ENCODE data around the gene HECW1.

DNA sequence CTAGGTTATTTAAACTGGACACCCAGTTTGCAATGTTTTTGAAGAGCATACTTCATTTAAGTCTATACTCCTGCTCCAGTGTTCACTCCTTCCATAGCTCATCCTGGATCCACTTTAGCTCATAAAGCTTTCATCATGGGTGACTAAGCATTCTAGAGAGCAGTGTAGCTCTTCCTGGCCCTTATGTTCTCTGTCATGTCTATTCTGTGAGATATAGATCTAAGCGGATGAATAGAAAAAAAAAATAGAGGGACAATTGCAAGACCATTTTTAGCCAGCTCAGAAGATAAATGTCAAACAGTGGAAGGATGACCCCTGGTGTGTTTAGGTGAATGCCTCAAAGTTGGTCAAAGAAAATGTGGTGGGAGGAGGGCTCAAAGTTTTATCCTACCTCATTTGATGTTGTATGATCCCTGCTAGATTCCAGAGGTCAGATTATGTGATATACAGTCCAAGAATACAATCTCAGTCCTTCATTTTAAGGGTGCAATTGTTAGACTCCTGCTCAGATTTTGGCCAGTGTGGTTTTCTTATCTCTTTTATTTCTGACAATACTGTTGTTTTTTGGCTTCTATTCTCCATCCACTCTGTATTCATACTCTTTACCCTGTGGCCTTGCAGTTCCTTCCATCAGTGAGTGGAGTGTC, 7.5 kb upstream of the HECW1 start:
- no peak for TF ChIP-seq CEBPB (IDR thresholded peaks at IDR 0.05)
- TF ChIP-seq POLR2A (IDR thresholded peaks at IDR 0.05; ENCODE audit: low read length): no peak
- TF ChIP-seq, protein P1, sequence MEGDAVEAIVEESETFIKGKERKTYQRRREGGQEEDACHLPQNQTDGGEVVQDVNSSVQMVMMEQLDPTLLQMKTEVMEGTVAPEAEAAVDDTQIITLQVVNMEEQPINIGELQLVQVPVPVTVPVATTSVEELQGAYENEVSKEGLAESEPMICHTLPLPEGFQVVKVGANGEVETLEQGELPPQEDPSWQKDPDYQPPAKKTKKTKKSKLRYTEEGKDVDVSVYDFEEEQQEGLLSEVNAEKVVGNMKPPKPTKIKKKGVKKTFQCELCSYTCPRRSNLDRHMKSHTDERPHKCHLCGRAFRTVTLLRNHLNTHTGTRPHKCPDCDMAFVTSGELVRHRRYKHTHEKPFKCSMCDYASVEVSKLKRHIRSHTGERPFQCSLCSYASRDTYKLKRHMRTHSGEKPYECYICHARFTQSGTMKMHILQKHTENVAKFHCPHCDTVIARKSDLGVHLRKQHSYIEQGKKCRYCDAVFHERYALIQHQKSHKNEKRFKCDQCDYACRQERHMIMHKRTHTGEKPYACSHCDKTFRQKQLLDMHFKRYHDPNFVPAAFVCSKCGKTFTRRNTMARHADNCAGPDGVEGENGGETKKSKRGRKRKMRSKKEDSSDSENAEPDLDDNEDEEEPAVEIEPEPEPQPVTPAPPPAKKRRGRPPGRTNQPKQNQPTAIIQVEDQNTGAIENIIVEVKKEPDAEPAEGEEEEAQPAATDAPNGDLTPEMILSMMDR (IDR thresholded peaks at IDR 0.05): no peak
- TF ChIP-seq BCL3 (IDR thresholded peaks at IDR 0.05): no peak
- TF ChIP-seq ZNF302 (CRISPR knock-in tag; IDR thresholded peaks at IDR 0.05): no peak
- TF ChIP-seq CBX8 (IDR thresholded peaks at IDR 0.05): no peak
- no peak for TF ChIP-seq ESRRA (IDR thresholded peaks at IDR 0.05; ENCODE audit: borderline replicate concordance, low read length)
- no peak for TF ChIP-seq JUNB (IDR thresholded peaks at IDR 0.05)
- no peak for TF ChIP-seq SMC3 (IDR thresholded peaks at IDR 0.05)
